Measurements from ENCODE around the gene TMEM219.
"Not testable (repeated sequence)": the region's sequence is repeated elsewhere in the genome, so short reads cannot be mapped to it uniquely, and the experiment has no call there.

Gene TMEM219

DNA sequence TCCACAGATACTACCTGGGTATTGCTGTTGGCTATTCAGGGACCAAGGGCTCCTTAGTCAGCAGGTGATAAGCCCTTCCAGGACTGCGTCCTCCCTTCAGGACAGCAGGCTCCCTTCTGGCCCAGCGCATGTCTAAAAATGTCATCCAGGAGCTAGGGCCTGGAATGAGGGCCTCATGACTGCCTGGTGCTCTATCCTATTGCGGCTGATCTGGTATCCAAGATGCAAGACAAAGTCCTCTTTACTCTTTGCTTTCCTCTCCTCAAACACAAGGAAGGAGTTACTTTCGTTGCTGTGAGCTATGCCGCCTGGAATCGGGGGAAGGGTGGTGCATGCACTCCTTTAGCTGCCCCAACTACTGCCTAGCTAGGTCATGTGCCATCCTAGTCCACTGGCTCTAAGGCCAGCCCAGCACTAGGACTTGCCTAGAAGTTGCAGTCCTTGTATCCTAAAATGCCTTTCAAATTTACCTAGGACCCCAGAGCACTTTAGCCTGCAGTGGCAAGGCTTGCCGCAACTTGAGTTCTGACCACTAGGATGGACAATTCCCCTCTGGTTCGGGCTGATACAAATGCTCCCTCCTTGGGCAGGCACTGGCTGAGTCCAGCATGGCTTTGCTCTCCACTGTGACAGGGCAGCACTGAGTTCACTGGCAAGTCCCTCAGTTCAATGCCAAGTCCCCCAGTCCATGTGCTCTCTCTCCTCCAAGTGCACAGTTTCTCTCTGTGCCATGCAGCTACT is 10.1 kb upstream of the TMEM219 start:
- DNase-seq (ENCODE audit: low spot score): no peak

GRCh38 chr16:29958756-29959155 is 3.1 kb upstream of the TMEM219 start:
- no peak for DNase-seq (ENCODE audit: low spot score)

DNA sequence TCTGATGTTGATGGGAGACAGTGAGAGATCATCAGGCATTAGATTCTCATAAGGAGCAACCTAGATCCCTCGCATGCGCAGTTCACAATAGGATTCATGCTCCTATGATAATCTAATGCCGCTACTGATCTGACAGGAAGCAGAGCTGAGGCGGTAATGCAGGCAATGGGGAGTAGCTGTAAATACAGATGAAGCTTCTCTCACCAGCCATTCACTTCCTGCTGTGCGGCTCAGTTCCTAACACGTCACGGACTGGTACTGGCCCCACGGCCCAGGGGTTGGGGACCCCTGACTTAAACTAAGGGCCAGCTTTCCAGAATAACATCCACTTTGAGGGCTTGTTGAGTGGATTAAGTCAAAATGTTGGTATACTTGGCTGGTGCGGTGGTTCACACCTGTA is 2.6 kb upstream of the TMEM219 start:
- no peak for DNase-seq (ENCODE audit: low spot score)

DNA sequence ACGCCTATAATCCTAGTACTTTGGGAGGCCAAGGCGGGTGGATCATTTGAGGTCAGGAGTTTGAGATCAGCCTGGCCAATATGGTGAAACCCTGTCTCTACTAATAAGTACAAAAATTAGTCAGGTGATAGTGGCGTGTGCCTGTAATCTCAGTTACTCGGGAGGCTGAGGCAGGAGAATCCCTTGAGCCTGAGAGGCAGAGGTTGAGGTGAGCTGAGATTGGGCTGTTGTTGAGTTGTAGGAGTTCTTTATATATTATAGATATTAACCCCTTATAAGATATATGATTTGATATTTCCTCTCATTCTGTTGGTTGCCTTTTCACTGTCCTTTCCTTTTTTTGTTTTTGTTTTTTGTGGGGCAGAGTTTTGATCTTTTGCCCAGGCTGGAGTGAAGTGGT is 2.1 kb upstream of the TMEM219 start:
- not testable (repeated sequence) for DNase-seq (ENCODE audit: low spot score)

- no peak for DNase-seq (ENCODE audit: low spot score)
These were observed 776 bp upstream of the TMEM219 start for GRCh38 chr16:29961127-29961478.

- DNase-seq (ENCODE audit: low spot score): peak; percentile 50
These were observed 590 bp downstream of the TMEM219 start for GRCh38 chr16:29962344-29962994.

GRCh38 chr16:29963021-29963743 is 1.3 kb downstream of the TMEM219 start:
- DNase-seq (ENCODE audit: low spot score): no peak

GRCh38 chr16:29968205-29968604 is 6.3 kb downstream of the TMEM219 start:
- no peak for DNase-seq (ENCODE audit: low spot score)

DNA sequence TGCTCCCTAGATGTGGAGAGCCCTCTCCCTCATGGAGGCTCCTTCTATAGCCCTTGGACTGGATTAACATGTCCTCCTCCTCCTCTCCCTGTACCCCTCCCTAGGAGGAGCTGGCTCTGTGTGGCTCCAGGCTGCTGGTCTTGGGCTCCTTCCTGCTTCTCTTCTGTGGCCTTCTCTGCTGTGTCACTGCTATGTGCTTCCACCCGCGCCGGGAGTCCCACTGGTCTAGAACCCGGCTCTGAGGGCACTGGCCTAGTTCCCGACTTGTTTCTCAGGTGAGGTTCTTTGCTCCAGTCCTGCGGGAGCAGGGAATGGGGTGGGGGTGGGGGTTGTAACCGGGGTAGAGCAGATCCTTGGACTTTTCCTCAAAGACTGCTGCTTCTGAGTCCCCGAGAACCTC is 9.4 kb downstream of the TMEM219 start:
- no peak for DNase-seq (ENCODE audit: low spot score)

DNA sequence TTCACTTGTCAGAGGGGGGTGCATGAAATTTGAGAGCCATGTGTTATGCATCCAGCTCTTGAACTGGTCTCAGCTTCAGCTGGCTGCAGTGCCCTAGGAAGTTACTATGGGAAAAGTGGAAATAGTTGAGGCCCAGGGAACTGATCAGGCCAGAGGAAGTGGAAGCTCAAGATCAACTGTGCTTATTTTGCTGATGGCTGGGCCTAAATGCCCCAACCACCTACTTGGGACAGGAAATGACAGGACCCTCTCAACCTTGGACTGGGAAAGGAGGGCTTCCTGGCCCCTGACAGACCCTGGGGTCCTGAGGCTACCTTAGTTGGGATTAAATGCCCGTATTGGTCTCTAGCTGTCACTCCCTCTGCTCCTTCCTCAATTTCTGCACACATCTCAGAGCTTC is 10.6 kb downstream of the TMEM219 start:
- DNase-seq (ENCODE audit: low spot score): no peak

GRCh38 chr16:29972992-29973383 is 11.1 kb downstream of the TMEM219 start:
- no peak for DNase-seq (ENCODE audit: low spot score)

DNA sequence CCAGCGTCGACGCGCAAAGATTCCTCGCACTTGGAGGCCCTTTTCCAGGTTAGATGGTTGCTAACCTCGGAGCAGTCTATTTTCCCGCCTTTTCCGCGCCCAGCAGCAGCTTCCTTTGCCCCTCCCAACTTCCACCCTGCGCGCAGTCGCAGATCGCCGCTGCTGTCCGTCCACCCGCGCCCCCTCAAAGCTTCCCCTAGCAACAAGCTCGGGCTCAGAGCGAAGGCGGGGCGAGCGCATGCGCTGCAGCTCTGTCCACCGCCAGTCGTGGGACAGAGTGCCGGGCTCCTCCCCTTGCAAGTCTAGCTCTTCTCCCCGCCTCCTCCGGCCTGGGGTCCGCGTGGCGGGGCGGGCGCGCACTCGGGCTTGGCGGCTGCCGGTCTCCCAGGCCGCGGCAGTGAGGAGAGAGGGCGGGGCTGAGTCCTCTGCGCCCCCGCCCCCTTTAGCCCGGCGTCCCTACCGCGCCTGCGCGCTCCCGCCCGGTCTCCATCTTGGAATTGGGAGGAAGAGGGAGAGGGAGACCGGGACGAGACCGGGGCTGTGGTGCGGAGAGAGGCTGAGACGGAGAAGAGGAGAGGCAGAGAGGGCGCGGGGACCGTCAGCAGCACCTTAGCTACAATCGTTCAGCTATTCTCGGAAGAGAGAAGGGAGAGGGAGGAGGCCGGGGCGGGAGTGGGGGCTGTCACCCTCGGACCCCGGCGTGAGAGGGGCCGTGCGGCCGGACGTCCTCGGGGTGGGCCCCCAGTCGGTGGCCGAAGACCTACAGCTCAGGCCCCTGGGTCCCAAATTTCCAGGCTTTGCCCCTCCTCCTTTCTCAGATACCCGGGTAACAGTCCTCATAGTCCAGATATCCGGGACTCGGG is 11.7 kb downstream of the TMEM219 start, which contains the start of gene TAOK2:
TAOK2 (plus strand) TSS at position 485 of the 863 bp plus-strand sequence. CDS start 3,905 bp downstream, outside the sequence.
- DNase-seq (ENCODE audit: low spot score): peak; percentile 99

- no peak for DNase-seq (ENCODE audit: low spot score)
These were observed 12.6 kb downstream of the TMEM219 start for GRCh38 chr16:29974291-29975133.

DNA sequence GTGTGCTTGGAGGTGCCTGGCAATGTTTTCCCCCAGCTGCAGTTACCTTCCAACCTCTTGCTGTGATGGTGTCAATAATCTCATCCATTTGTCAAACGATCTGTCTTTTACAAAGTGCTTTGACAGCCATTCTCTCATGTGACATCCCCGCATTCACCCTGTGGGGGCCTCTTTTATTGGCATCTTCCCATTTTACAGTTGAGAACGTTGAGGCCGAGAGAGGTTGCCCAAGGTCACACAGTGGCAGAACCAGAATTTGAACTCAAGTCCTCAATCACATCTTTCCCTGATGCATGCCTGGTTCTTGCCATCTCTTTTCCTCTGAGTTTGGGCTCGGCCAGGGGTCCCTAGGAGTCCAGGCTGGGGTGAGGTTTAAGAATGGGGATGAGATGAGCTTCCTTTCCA is 13.3 kb downstream of the TMEM219 start:
- no peak for DNase-seq (ENCODE audit: low spot score)

GRCh38 chr16:29975811-29976511 is 14.1 kb downstream of the TMEM219 start:
- no peak for DNase-seq (ENCODE audit: low spot score)

DNA sequence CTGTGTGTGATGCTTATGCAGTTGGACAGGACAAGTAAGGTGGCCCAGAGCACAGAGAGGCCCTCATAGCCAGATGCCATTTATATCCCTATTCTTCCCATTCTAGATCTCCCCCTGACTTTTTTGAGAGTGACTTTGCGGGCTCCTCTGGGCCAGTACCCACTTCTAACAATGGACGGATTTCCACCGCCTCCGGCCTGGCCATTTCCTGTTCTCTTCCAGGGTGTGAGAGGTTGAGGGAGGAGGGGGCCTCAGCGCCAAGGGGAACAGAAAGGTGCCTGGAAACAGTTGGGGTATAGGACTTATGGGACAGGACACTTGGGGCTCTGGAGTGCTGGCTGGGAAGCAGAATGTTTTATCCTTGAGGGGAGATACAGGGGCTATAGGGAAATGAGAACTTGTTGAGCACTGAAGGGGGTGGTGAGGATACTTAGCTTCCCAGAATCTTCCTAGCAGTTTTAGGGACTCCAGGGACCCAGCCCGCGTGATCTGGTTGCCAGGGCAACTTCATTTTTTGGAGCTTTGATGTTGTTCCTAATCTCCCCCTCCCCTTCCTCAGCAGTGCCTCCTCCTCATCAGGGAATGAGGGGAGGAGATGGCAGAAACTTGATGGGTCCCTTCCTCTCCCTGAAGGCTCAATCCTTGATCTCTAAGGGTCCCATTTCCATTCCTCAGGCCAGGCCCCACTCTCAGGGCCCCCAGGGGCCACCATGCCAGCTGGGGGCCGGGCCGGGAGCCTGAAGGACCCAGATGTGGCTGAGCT is 15.4 kb downstream of the TMEM219 start:
- no peak for DNase-seq (ENCODE audit: low spot score)

GRCh38 chr16:29978081-29978480 is 16.2 kb downstream of the TMEM219 start:
- DNase-seq (ENCODE audit: low spot score): no peak

- no peak for DNase-seq (ENCODE audit: low spot score)
These were observed 16.8 kb downstream of the TMEM219 start for GRCh38 chr16:29978564-29979270.

All from GM03348 (cell line).